ENCODE results near the gene ZBTB5.

- TF ChIP-seq CTCF (IDR thresholded peaks at IDR 0.05 in 2 of 3, conservative IDR thresholded peaks at IDR 0.05 in 1 of 3; ENCODE audit: insufficient read depth in 2 of 3, low read depth in 1 of 3, low read length in 3 of 3) (no peak), FOXJ3 (CRISPR knock-in tag; IDR thresholded peaks at IDR 0.05) (no peak), ZKSCAN8 (CRISPR knock-in tag; IDR thresholded peaks at IDR 0.05) (no peak), POLR2AphosphoS5 (IDR thresholded peaks at IDR 0.05; ENCODE audit: control insufficient read depth, insufficient read depth, low read depth, low read length) (no peak), RFX7 (CRISPR knock-in tag; IDR thresholded peaks at IDR 0.05) (no peak), OTX1 (CRISPR knock-in tag; IDR thresholded peaks at IDR 0.05) (no peak), SLC30A9 (CRISPR knock-in tag; IDR thresholded peaks at IDR 0.05) (no peak), CHD4 (IDR thresholded peaks at IDR 0.05; ENCODE audit: insufficient read depth, insufficient replicate concordance, low read depth, low read length, poor library complexity, severe bottlenecking) (no peak), ZNF253 (CRISPR knock-in tag; conservative IDR thresholded peaks at IDR 0.05) (no peak), YY1 (IDR thresholded peaks at IDR 0.05; ENCODE audit: borderline replicate concordance in 1 of 3, control insufficient read depth in 1 of 3, extremely low read depth in 1 of 3, insufficient read depth in 3 of 3, insufficient read length in 1 of 3, insufficient replicate concordance in 2 of 3, low read depth in 1 of 3, low read length in 2 of 3) (no peak), SMARCA5 (IDR thresholded peaks at IDR 0.05) (no peak)
- TF ChIP-seq, protein P1, sequence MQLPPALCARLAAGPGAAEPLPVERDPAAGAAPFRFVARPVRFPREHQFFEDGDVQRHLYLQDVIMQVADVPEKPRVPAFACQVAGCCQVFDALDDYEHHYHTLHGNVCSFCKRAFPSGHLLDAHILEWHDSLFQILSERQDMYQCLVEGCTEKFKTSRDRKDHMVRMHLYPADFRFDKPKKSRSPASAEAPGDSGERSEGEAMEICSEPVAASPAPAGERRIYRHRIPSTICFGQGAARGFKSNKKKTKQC (CRISPR knock-in tag; IDR thresholded peaks at IDR 0.05): no peak
- TF ChIP-seq, protein P2, sequence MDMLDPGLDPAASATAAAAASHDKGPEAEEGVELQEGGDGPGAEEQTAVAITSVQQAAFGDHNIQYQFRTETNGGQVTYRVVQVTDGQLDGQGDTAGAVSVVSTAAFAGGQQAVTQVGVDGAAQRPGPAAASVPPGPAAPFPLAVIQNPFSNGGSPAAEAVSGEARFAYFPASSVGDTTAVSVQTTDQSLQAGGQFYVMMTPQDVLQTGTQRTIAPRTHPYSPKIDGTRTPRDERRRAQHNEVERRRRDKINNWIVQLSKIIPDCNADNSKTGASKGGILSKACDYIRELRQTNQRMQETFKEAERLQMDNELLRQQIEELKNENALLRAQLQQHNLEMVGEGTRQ (CRISPR knock-in tag; IDR thresholded peaks at IDR 0.05): no peak
Measured at GRCh38 chr9:37405764-37406380, 59.4 kb downstream of the ZBTB5 start.

All from K562 (cell line).